HepG2 (cell line): ENCODE measurements around the gene GRM8. TPM values are rescaled to one million over a fixed set of nuclear protein-coding genes. Genes with fewer than 3 reads are reported as not detected.

Experiments used
- ATAC-seq: fragments of 200-7000 bp; cut with Tn5 transposase; 3 replicates; pipeline ENCODE4 v1.9.1; 2020; ENCODE audit warnings: mild to moderate bottlenecking, moderate library complexity
- BruUV-seq: library from RNA; stranded (reverse); fragments of 400-500 nt; replicated peaks from 2 replicates; lab custom pipeline; 2021; lab: Mats Ljungman, UMichigan
- CTCF ChIA-PET: fragments of 300-600 bp; formaldehyde crosslinking; extraction: SDS; loops from one replicate; lab custom pipeline; 2021; ENCODE audit warnings: low total read pairs, inconsistent platforms, low intra/inter-chr PET ratio; lab: Yijun Ruan, JAX
- POLR2A ChIA-PET: fragments of 350-600 bp; sonication (Branson Sonifier 250); formaldehyde crosslinking; loops from one replicate; lab custom pipeline; 2020; ENCODE audit warnings: antibody characterized with exemption, inconsistent platforms; lab: Yijun Ruan, JAX
- DNase-seq: peaks from one replicate; pipeline ENCODE4 v3.0.0-alpha.2; 2015; ENCODE audit warnings: low spot score
- FAIRE-seq: peaks from 3 replicates; lab custom pipeline; 2011; peaks lifted over from hg19 to GRCh38; lab: Jason Lieb, UNC
- H2AFZ ChIP-seq: one replicate; pipeline ENCODE4 v1.6.1; 2011; ENCODE audit warnings: low read length, inconsistent platforms
- H3K27ac ChIP-seq: fragments of 300-600 bp; 3 replicates; pipeline ENCODE4 v1.8.0; 2011; ENCODE audit warnings: mixed run types, mild to moderate bottlenecking, mixed read lengths, low read length, inconsistent platforms; ENCODE audit not compliant: insufficient read depth; ENCODE audit errors: extremely low read length
- H3K27me3 ChIP-seq, 2 experiments: fragments of 200-600 bp in 1 of 2; 2 replicates in 1 of 2; 3 replicates in 1 of 2; pipeline versions ENCODE4 v1.6.0 to v1.8.0; 2011; ENCODE audit warnings: low read length in 2 of 2, mild to moderate bottlenecking in 2 of 2, moderate library complexity in 2 of 2, inconsistent platforms in 1 of 2; ENCODE audit not compliant: insufficient read depth in 2 of 2, control insufficient read depth in 1 of 2
- H3K36me3 ChIP-seq, 2 experiments: fragments of 200-600 bp in 1 of 2; replicated peaks in 1 of 2; 2 replicates in 1 of 2; 3 replicates in 1 of 2; pipeline versions ENCODE4 v1.5.1 to v1.8.0; 2011; ENCODE audit warnings: low read length in 2 of 2, inconsistent platforms in 1 of 2; ENCODE audit not compliant: insufficient read depth in 2 of 2, control insufficient read depth in 1 of 2
- H3K4me1 ChIP-seq: 2 replicates; pipeline ENCODE4 v1.5.1; 2012; ENCODE audit warnings: low read length, inconsistent platforms; ENCODE audit not compliant: insufficient read depth
- H3K4me2 ChIP-seq: 2 replicates; pipeline ENCODE4 v1.6.0; 2011; ENCODE audit warnings: low read depth, low read length, inconsistent platforms
- H3K4me3 ChIP-seq, 3 experiments: fragments of 200-600 bp in 1 of 3; sonication (generic), shearing (Covaris generic) in 1 of 3; replicated peaks in 1 of 3; 2 replicates each; pipeline ENCODE4 v1.5.1; 2011 to 2016; ENCODE audit warnings: low read length in 3 of 3, inconsistent platforms in 2 of 3, low read depth in 2 of 3, mild to moderate bottlenecking in 2 of 3, control low read depth in 1 of 3, mixed read lengths in 1 of 3; ENCODE audit not compliant: insufficient read depth in 1 of 3
- H3K79me2 ChIP-seq: one replicate; pipeline ENCODE4 v1.6.1; 2011; ENCODE audit warnings: low read length, inconsistent platforms; ENCODE audit not compliant: insufficient read depth
- H3K9ac ChIP-seq: 2 replicates; pipeline ENCODE4 v1.6.0; 2011; ENCODE audit warnings: mild to moderate bottlenecking, low read depth, low read length, inconsistent platforms; ENCODE audit not compliant: insufficient read depth
- H3K9me3 ChIP-seq: 2 replicates; pipeline ENCODE4 v1.5.1; 2012; ENCODE audit warnings: mild to moderate bottlenecking, low read length
- H4K20me1 ChIP-seq: 2 replicates; pipeline ENCODE4 v1.6.0; 2011; ENCODE audit warnings: inconsistent platforms, mild to moderate bottlenecking, low read length, moderate library complexity; ENCODE audit not compliant: insufficient read depth
- FIP1L1 ChIP-seq: fragments of 200-400 bp; formaldehyde crosslinking; IDR thresholded peaks from 2 replicates; pipeline ENCODE4 v1.6.1; 2018; ENCODE audit warnings: low read depth, mild to moderate bottlenecking, low read length, moderate library complexity, borderline replicate concordance; ENCODE audit not compliant: insufficient read depth
- MXD4 ChIP-seq: IDR thresholded peaks from 2 replicates; pipeline ENCODE4 v1.6.1; 2016; ENCODE audit warnings: mild to moderate bottlenecking, missing biosample characterization, missing genetic modification reagents
- PAWR ChIP-seq: sonication (generic); formaldehyde crosslinking; IDR thresholded peaks from 2 replicates; pipeline ENCODE4 v1.4.0; 2020; ENCODE audit warnings: missing genetic modification reagents, mild to moderate bottlenecking, borderline replicate concordance
- ZNF10 ChIP-seq: sonication (generic); formaldehyde crosslinking; IDR thresholded peaks from 2 replicates; pipeline ENCODE4 v1.4.0; 2020; ENCODE audit warnings: mild to moderate bottlenecking, low read depth, missing genetic modification reagents, borderline replicate concordance
- ZNF564 ChIP-seq: sonication (generic); formaldehyde crosslinking; IDR thresholded peaks from 2 replicates; pipeline ENCODE4 v1.8.1; 2023; ENCODE audit warnings: mild to moderate bottlenecking, missing genetic modification reagents
- ZNF883 ChIP-seq: sonication (generic); formaldehyde crosslinking; IDR thresholded peaks from 2 replicates; pipeline ENCODE4 v1.5.1; 2020; ENCODE audit warnings: mild to moderate bottlenecking, missing genetic modification reagents; ENCODE audit errors: not compliant biosample characterization
- WGBS: methylation state at CpG from one replicate; pipeline ENCODE4 v1.1.6; 2017; ENCODE audit warnings: low lambda C conversion rate; 5-methylcytosine and 5-hydroxymethylcytosine counted together
- in situ Hi-C: cut with HindIII; loops from 2 replicates; pipeline ENCODE4 v1.10.0; 2017; ENCODE audit warnings: low pct_unique_long_range_greater_than_20kb; ENCODE audit not compliant: extremely low pct_ligation_motif_present
- intact Hi-C: fragments of 100-400 bp; cut with micrococcal nuclease; formaldehyde crosslinking; loops from one replicate; pipeline ENCODE4 v1.10.0; 2022; ENCODE audit not compliant: unreplicated experiment
- polyA plus RNA-seq, 8 experiments: library from polyadenylated mRNA; depleted of rRNA in 3 of 8; stranded (reverse) in 7 of 8; unstranded in 1 of 8; fragments of >200 nt; fragmentation: Illumina TruSeq in 4 of 8; extraction: Trizol in 4 of 8; gene quantifications; 2 replicates each; pipeline versions ENCODE4 v1.2.1 to v1.2.3, GENCODE V29; 2011 to 2016; ENCODE audit warnings: low read depth in 4 of 8, missing spikeins in 1 of 8, mixed read lengths in 1 of 8; ENCODE audit not compliant: insufficient read depth in 1 of 8
- total RNA-seq, 5 experiments: library from RNA; depleted of rRNA; stranded (reverse); fragments of >200 nt; fragmentation: Illumina TruSeq; extraction: Trizol; gene quantifications; 2 replicates each; pipeline ENCODE4 v1.2.3, GENCODE V29; 2016; ENCODE audit warnings: low read depth in 1 of 5
- TF ChIP-seq, protein P1 (sequence below): sonication (generic); formaldehyde crosslinking; conservative IDR thresholded peaks from 2 replicates; pipeline ENCODE4 v1.8.1; 2023; ENCODE audit warnings: missing genetic modification reagents
- TF ChIP-seq, protein P2 (sequence below): sonication (generic); formaldehyde crosslinking; IDR thresholded peaks from 2 replicates; pipeline ENCODE4 v1.8.1; 2023; ENCODE audit warnings: mild to moderate bottlenecking, missing genetic modification reagents
- TF ChIP-seq, protein P3 (sequence below): sonication (generic); formaldehyde crosslinking; IDR thresholded peaks from 2 replicates; pipeline ENCODE4 v1.4.0; 2020; ENCODE audit warnings: mild to moderate bottlenecking, low read depth, missing genetic modification reagents
- TF ChIP-seq, protein P4 (sequence below): sonication (generic); formaldehyde crosslinking; IDR thresholded peaks from 2 replicates; pipeline ENCODE4 v1.4.0; 2020; ENCODE audit warnings: missing genetic modification reagents
- TF ChIP-seq, protein P5 (sequence below): IDR thresholded peaks from 2 replicates; pipeline ENCODE4 v1.6.1; 2016; ENCODE audit warnings: low read depth, missing genetic modification reagents, missing compliant biosample characterization
- TF ChIP-seq, protein P6 (sequence below): IDR thresholded peaks from 2 replicates; pipeline ENCODE4 v1.6.1; 2016; ENCODE audit warnings: low read depth, control low read depth

Gene GRM8
- total and polyA plus RNA-seq, 2 of the 13 experiments (the other 11 are each of a cell fraction or from before 2014, with no cell fraction given), result not detected

DNA sequence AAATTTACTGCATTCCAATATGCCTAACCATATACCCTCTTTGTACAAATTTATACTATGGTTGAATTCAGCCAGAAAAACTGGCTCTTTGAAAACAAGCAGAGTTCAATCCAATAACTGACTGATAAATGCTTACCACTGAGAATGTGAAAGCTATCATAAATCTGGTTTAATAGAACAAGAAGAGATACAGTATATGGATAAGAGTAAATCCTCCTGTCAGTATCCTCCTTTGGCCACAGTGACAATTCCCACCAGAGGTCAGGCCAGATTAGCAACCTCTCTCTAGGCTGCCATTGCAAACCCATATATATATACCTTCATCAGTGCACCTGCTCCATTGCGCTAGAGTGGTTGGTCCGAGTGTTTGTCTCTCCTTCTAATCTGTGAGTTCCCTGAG, 647.2 kb downstream of the GRM8 start:
- Histone ChIP-seq H3K9me3 (peaks cover 37% of the 10 kb centered on the region), H3K36me3 (no peaks in the 10 kb centered on the region), H3K27ac (no peak overlapping the region), H2AFZ (no peak overlapping the region), H3K4me3 (no peak overlapping the region), H3K4me2 (no peak overlapping the region), H3K9ac (no peak overlapping the region), H3K4me1 (no peaks in the 10 kb centered on the region), H3K79me2 (no peaks in the 10 kb centered on the region), H4K20me1 (no peaks in the 10 kb centered on the region), H3K27me3 (no peaks in the 10 kb centered on the region)
- no peak for DNase-seq
- no peak for ATAC-seq
- BruUV-seq, result no TSS peak
- in situ Hi-C loops, result no loop called here
- intact Hi-C loops, result no loop called here
- CTCF ChIA-PET, result no interaction called here
- POLR2A ChIA-PET, result no interaction called here
- 17% methylated on average over 2 of the region's 2 CpGs for WGBS
- FAIRE-seq, result no peak
- TF ChIP-seq, protein P1, sequence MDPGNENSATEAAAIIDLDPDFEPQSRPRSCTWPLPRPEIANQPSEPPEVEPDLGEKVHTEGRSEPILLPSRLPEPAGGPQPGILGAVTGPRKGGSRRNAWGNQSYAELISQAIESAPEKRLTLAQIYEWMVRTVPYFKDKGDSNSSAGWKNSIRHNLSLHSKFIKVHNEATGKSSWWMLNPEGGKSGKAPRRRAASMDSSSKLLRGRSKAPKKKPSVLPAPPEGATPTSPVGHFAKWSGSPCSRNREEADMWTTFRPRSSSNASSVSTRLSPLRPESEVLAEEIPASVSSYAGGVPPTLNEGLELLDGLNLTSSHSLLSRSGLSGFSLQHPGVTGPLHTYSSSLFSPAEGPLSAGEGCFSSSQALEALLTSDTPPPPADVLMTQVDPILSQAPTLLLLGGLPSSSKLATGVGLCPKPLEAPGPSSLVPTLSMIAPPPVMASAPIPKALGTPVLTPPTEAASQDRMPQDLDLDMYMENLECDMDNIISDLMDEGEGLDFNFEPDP (CRISPR knock-in tag), result no peak
- TF ChIP-seq ZNF564 (no peak), ZNF10 (CRISPR knock-in tag) (no peak), PAWR (CRISPR knock-in tag) (no peak), ZNF883 (CRISPR knock-in tag) (no peak), FIP1L1 (no peak), MXD4 (no peak)
- TF ChIP-seq, protein P2, sequence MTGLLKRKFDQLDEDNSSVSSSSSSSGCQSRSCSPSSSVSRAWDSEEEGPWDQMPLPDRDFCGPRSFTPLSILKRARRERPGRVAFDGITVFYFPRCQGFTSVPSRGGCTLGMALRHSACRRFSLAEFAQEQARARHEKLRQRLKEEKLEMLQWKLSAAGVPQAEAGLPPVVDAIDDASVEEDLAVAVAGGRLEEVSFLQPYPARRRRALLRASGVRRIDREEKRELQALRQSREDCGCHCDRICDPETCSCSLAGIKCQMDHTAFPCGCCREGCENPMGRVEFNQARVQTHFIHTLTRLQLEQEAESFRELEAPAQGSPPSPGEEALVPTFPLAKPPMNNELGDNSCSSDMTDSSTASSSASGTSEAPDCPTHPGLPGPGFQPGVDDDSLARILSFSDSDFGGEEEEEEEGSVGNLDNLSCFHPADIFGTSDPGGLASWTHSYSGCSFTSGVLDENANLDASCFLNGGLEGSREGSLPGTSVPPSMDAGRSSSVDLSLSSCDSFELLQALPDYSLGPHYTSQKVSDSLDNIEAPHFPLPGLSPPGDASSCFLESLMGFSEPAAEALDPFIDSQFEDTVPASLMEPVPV (CRISPR knock-in tag), result no peak
- TF ChIP-seq, protein P3, sequence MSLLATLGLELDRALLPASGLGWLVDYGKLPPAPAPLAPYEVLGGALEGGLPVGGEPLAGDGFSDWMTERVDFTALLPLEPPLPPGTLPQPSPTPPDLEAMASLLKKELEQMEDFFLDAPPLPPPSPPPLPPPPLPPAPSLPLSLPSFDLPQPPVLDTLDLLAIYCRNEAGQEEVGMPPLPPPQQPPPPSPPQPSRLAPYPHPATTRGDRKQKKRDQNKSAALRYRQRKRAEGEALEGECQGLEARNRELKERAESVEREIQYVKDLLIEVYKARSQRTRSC (CRISPR knock-in tag), result no peak
- TF ChIP-seq, protein P4, sequence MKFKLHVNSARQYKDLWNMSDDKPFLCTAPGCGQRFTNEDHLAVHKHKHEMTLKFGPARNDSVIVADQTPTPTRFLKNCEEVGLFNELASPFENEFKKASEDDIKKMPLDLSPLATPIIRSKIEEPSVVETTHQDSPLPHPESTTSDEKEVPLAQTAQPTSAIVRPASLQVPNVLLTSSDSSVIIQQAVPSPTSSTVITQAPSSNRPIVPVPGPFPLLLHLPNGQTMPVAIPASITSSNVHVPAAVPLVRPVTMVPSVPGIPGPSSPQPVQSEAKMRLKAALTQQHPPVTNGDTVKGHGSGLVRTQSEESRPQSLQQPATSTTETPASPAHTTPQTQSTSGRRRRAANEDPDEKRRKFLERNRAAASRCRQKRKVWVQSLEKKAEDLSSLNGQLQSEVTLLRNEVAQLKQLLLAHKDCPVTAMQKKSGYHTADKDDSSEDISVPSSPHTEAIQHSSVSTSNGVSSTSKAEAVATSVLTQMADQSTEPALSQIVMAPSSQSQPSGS (CRISPR knock-in tag), result no peak
- TF ChIP-seq, protein P5, sequence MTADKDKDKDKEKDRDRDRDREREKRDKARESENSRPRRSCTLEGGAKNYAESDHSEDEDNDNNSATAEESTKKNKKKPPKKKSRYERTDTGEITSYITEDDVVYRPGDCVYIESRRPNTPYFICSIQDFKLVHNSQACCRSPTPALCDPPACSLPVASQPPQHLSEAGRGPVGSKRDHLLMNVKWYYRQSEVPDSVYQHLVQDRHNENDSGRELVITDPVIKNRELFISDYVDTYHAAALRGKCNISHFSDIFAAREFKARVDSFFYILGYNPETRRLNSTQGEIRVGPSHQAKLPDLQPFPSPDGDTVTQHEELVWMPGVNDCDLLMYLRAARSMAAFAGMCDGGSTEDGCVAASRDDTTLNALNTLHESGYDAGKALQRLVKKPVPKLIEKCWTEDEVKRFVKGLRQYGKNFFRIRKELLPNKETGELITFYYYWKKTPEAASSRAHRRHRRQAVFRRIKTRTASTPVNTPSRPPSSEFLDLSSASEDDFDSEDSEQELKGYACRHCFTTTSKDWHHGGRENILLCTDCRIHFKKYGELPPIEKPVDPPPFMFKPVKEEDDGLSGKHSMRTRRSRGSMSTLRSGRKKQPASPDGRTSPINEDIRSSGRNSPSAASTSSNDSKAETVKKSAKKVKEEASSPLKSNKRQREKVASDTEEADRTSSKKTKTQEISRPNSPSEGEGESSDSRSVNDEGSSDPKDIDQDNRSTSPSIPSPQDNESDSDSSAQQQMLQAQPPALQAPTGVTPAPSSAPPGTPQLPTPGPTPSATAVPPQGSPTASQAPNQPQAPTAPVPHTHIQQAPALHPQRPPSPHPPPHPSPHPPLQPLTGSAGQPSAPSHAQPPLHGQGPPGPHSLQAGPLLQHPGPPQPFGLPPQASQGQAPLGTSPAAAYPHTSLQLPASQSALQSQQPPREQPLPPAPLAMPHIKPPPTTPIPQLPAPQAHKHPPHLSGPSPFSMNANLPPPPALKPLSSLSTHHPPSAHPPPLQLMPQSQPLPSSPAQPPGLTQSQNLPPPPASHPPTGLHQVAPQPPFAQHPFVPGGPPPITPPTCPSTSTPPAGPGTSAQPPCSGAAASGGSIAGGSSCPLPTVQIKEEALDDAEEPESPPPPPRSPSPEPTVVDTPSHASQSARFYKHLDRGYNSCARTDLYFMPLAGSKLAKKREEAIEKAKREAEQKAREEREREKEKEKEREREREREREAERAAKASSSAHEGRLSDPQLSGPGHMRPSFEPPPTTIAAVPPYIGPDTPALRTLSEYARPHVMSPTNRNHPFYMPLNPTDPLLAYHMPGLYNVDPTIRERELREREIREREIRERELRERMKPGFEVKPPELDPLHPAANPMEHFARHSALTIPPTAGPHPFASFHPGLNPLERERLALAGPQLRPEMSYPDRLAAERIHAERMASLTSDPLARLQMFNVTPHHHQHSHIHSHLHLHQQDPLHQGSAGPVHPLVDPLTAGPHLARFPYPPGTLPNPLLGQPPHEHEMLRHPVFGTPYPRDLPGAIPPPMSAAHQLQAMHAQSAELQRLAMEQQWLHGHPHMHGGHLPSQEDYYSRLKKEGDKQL (CRISPR knock-in tag), result no peak
- TF ChIP-seq, protein P6, sequence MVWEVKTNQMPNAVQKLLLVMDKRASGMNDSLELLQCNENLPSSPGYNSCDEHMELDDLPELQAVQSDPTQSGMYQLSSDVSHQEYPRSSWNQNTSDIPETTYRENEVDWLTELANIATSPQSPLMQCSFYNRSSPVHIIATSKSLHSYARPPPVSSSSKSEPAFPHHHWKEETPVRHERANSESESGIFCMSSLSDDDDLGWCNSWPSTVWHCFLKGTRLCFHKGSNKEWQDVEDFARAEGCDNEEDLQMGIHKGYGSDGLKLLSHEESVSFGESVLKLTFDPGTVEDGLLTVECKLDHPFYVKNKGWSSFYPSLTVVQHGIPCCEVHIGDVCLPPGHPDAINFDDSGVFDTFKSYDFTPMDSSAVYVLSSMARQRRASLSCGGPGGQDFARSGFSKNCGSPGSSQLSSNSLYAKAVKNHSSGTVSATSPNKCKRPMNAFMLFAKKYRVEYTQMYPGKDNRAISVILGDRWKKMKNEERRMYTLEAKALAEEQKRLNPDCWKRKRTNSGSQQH (CRISPR knock-in tag), result no peak
